ENCODE data around the gene SREBF2. TPM values are rescaled to one million over a fixed set of nuclear protein-coding genes. Genes with fewer than 3 reads are reported as not detected.
A peak's percentile ranks its signal among the peaks of the same experiment; 100 is the strongest.

Gene SREBF2
- polyA plus RNA-seq (2013, experiment 1 of 2): 100 TPM
- polyA plus RNA-seq (2013, experiment 2 of 2): 121 TPM

DNA sequence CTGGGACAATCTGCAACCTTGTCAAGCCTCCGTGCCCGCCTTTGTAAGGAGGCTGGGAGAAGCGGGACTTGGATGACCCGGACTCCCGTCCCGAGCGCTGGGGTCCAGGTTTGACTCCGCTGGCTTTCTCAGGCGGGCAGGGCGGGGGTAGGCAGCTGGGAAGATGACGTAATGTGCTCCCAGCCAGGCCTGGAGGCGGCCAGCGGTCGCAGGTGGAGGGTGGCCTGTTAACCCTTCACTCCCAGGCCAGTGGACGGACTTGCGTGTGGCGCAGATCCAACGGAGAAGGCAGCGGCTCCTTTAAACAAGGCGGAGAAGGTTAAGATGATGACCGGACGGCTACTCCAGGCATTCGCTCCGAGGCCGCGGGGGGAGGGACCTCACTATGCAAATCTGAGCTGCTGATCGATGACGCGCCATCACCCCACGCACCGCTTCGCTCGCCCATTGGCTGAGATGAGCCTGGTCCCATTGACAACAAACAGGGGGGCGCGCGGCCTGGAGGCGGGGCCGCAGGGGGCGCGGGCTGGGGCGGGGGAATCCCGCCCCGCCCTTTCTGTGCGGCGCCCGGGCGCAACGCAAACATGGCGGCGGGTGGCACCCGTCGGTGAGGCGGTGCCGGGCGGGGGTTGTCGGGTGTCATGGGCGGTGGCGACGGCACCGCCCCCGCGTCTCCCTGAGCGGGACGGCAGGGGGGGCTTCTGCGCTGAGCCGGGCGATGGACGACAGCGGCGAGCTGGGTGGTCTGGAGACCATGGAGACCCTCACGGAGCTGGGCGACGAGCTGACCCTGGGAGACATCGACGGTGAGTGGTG, at the start of gene SREBF2:
TSS of gene SREBF2 (plus strand) at position 553 of the 816 bp plus-strand sequence. CDS start at position 719, 166 bp downstream.
- Histone ChIP-seq H3K4me3 (ENCODE audit: low read length) (peak within 1 kb of the TSS; percentile 88), H3K9ac (ENCODE audit: low read depth, low read length) (peak within 1 kb of the TSS; percentile 89), H3K36me3 (ENCODE audit: insufficient read depth, low read length) (peaks cover 22% of the 10 kb centered on the region), H3K27me3 (ENCODE audit: insufficient read depth, low read length) (no peaks in the 10 kb centered on the region), H3K4me1 (ENCODE audit: insufficient read depth, low read length) (peaks cover 10% of the 10 kb centered on the region), H3K9me3 (ENCODE audit: insufficient read depth, low read depth, low read length) (no peaks in the 10 kb centered on the region), H3K27ac (ENCODE audit: low read depth, low read length) (peak within 1 kb of the TSS; percentile 96)
- WGBS: under 1% methylated on average over 75 of the region's 75 CpGs

GRCh38 chr22:41787331-41787730, 45.6 kb upstream of the SREBF2 start:
- H3K4me1 ChIP-seq (ENCODE audit: insufficient read depth, low read length): no peaks in the 10 kb centered on the region
- 88% methylated on average over 2 of the region's 2 CpGs for WGBS
- no peaks in the 10 kb centered on the region for H3K27me3 ChIP-seq (ENCODE audit: insufficient read depth, low read length)
- no peaks in the 10 kb centered on the region for H3K36me3 ChIP-seq (ENCODE audit: insufficient read depth, low read length)
- H3K9ac ChIP-seq (ENCODE audit: low read depth, low read length): no peak overlapping the region
- no peak overlapping the region for H3K27ac ChIP-seq (ENCODE audit: low read depth, low read length)
- no peak overlapping the region for H3K4me3 ChIP-seq (ENCODE audit: low read length)
- no peaks in the 10 kb centered on the region for H3K9me3 ChIP-seq (ENCODE audit: insufficient read depth, low read depth, low read length)

DNA sequence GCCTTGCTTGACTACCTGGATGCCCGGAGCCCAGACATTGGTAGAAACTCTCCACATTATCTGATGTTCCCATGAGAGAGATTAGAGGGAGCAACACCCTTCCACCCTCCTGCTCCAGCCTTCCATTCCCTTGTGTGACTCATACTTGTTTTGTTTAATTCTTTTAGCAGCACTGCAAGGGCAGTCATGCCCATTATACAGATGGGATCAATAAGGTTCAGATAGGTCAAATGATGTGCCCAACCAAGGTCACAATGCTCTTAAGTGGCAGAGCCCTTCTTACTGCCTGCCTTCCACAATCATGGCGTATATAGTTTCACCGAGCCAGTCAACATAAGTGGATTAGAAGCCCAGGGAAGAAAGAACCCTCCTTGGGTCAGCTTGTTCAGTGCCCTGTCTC, 39.0 kb upstream of the SREBF2 start:
- H3K27ac ChIP-seq (ENCODE audit: low read depth, low read length): no peak overlapping the region
- no peaks in the 10 kb centered on the region for H3K9me3 ChIP-seq (ENCODE audit: insufficient read depth, low read depth, low read length)
- no peaks in the 10 kb centered on the region for H3K36me3 ChIP-seq (ENCODE audit: insufficient read depth, low read length)
- H3K9ac ChIP-seq (ENCODE audit: low read depth, low read length): no peak overlapping the region
- H3K4me1 ChIP-seq (ENCODE audit: insufficient read depth, low read length): no peaks in the 10 kb centered on the region
- 95% methylated on average over 3 of the region's 3 CpGs for WGBS
- H3K27me3 ChIP-seq (ENCODE audit: insufficient read depth, low read length): no peaks in the 10 kb centered on the region
- no peak overlapping the region for H3K4me3 ChIP-seq (ENCODE audit: low read length)

DNA sequence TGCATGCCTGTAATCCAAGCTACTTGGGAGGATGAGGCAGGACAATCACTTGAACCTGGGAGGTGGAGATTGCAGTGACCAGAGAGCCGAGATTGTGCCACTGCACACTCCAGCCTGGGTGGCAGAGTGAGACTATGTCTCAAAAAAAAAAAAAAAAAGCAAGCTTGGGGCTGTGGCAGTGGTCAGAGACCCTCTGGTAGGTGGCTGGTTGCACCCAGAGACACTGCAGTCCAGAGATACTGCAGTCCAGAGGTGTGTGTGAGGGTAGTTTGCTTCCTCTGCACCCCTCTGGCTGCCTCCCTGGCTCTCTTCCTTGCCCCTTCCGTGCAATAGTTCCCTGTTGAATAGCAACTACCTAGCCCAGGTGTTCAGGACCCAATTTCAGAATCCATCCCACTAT, 34.2 kb upstream of the SREBF2 start:
- no peaks in the 10 kb centered on the region for H3K36me3 ChIP-seq (ENCODE audit: insufficient read depth, low read length)
- H3K4me1 ChIP-seq (ENCODE audit: insufficient read depth, low read length): peaks cover 16% of the 10 kb centered on the region
- no peak overlapping the region for H3K4me3 ChIP-seq (ENCODE audit: low read length)
- no peaks in the 10 kb centered on the region for H3K27me3 ChIP-seq (ENCODE audit: insufficient read depth, low read length)
- 89% methylated on average over 2 of the region's 2 CpGs for WGBS
- no peak overlapping the region for H3K9ac ChIP-seq (ENCODE audit: low read depth, low read length)
- H3K27ac ChIP-seq (ENCODE audit: low read depth, low read length): no peak overlapping the region
- no peaks in the 10 kb centered on the region for H3K9me3 ChIP-seq (ENCODE audit: insufficient read depth, low read depth, low read length)

GRCh38 chr22:41799486-41800347, 33.2 kb upstream of the SREBF2 start:
- Histone ChIP-seq H3K9me3 (ENCODE audit: insufficient read depth, low read depth, low read length) (no peaks in the 10 kb centered on the region), H3K9ac (ENCODE audit: low read depth, low read length) (peak overlapping the region; percentile 87), H3K27ac (ENCODE audit: low read depth, low read length) (peak overlapping the region; percentile 86), H3K36me3 (ENCODE audit: insufficient read depth, low read length) (no peaks in the 10 kb centered on the region), H3K4me1 (ENCODE audit: insufficient read depth, low read length) (peaks cover 16% of the 10 kb centered on the region), H3K4me3 (ENCODE audit: low read length) (peak overlapping the region; percentile 76), H3K27me3 (ENCODE audit: insufficient read depth, low read length) (no peaks in the 10 kb centered on the region)
- 59% methylated on average over 38 of the region's 38 CpGs for WGBS

- H3K27ac ChIP-seq (ENCODE audit: low read depth, low read length): peak within 1 kb of the TSS; percentile 86
- 1% methylated on average over 52 of the region's 52 CpGs for WGBS
- H3K4me1 ChIP-seq (ENCODE audit: insufficient read depth, low read length): peaks cover 16% of the 10 kb centered on the region
These were observed 32.4 kb upstream of the SREBF2 start, which contains the start of gene CCDC134 for GRCh38 chr22:41800348-41801146. Gene CCDC134, plus strand, starts transcription at chr22:41800679. Its CDS starts 8,212 bp downstream, at chr22:41808891.

DNA sequence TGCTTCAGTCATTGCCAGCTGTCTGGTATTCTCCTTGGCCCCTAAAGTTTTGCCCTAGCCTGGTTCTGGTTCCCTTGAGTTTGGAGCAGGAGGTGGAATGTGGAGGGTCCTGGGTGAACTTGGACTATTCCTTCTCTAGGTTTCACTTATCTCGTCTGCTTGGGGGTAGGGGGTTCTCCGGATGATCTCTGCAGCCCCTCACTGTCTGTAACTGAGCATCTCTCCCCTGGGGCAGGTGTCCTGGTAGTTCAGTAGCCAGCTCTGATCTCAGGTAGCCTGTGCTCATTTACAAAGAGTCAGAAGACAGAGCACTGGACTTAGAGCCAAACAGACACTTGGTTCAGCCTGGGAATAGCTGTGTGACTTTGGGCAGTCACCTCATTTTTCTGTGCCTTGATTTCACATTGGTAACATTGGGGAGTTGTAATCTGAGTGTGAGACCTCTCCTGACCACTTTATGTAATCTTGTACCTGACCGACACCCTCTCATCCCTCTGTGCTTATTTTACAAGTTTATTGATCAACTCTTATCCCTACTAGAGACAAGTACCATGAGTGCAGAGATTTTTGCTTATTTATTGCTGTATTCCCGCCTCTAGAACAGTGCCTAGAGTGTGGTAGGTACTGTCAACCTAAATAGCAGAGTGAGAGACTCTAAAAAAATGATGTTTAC, 31.6 kb upstream of the SREBF2 start:
- Histone ChIP-seq H3K36me3 (ENCODE audit: insufficient read depth, low read length) (no peaks in the 10 kb centered on the region), H3K27ac (ENCODE audit: low read depth, low read length) (no peak overlapping the region), H3K4me3 (ENCODE audit: low read length) (peak overlapping the region; percentile 76), H3K27me3 (ENCODE audit: insufficient read depth, low read length) (no peaks in the 10 kb centered on the region), H3K4me1 (ENCODE audit: insufficient read depth, low read length) (peaks cover 16% of the 10 kb centered on the region), H3K9ac (ENCODE audit: low read depth, low read length) (peak overlapping the region; percentile 87), H3K9me3 (ENCODE audit: insufficient read depth, low read depth, low read length) (no peaks in the 10 kb centered on the region)
- WGBS: 47% methylated on average over 4 of the region's 4 CpGs

More at GRCh38 chr22:41800348-41801146, 32.4 kb upstream of the SREBF2 start, which contains the start of gene CCDC134:
- H3K4me3 ChIP-seq (ENCODE audit: low read length): peak within 1 kb of the TSS; percentile 76
- peak within 1 kb of the TSS; percentile 87 for H3K9ac ChIP-seq (ENCODE audit: low read depth, low read length)
- H3K27me3 ChIP-seq (ENCODE audit: insufficient read depth, low read length): no peaks in the 10 kb centered on the region
- H3K9me3 ChIP-seq (ENCODE audit: insufficient read depth, low read depth, low read length): no peaks in the 10 kb centered on the region
- H3K36me3 ChIP-seq (ENCODE audit: insufficient read depth, low read length): no peaks in the 10 kb centered on the region

- WGBS: 95% methylated on average over 2 of the region's 2 CpGs
- Histone ChIP-seq H3K36me3 (ENCODE audit: insufficient read depth, low read length) (no peaks in the 10 kb centered on the region), H3K27ac (ENCODE audit: low read depth, low read length) (no peak overlapping the region), H3K9me3 (ENCODE audit: insufficient read depth, low read depth, low read length) (no peaks in the 10 kb centered on the region), H3K9ac (ENCODE audit: low read depth, low read length) (no peak overlapping the region), H3K4me3 (ENCODE audit: low read length) (peak overlapping the region; percentile 76), H3K4me1 (ENCODE audit: insufficient read depth, low read length) (peaks cover 16% of the 10 kb centered on the region), H3K27me3 (ENCODE audit: insufficient read depth, low read length) (no peaks in the 10 kb centered on the region)
These were observed 31.0 kb upstream of the SREBF2 start for GRCh38 chr22:41801886-41802285.

DNA sequence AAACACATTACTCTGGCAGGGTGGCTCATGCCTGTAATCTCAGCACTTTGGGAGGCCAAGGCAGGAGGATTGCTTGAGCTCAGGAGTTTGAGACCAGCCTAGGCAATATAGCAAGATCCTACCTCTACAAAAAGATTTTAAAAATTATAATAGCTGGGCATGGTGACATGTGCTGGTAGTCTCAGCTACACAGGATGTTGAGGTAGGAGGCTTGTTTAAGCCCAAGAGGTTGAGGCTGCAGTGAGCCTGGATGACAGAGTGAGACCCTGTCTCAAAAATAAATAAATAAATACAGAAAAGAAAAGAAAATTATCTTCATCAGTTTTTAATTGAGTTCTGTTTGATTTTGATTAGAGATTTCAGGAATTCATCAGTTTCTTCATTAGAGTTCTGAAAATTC, 27.3 kb upstream of the SREBF2 start:
- no peaks in the 10 kb centered on the region for H3K9me3 ChIP-seq (ENCODE audit: insufficient read depth, low read depth, low read length)
- no peak overlapping the region for H3K27ac ChIP-seq (ENCODE audit: low read depth, low read length)
- no peaks in the 10 kb centered on the region for H3K27me3 ChIP-seq (ENCODE audit: insufficient read depth, low read length)
- H3K4me3 ChIP-seq (ENCODE audit: low read length): no peak overlapping the region
- H3K4me1 ChIP-seq (ENCODE audit: insufficient read depth, low read length): peaks cover 5% of the 10 kb centered on the region; the same call in 1 of the 2 replicates
- H3K9ac ChIP-seq (ENCODE audit: low read depth, low read length): no peak overlapping the region
- peaks cover 14% of the 10 kb centered on the region for H3K36me3 ChIP-seq (ENCODE audit: insufficient read depth, low read length)

GRCh38 chr22:41808400-41808799, 24.5 kb upstream of the SREBF2 start:
- Histone ChIP-seq H3K36me3 (ENCODE audit: insufficient read depth, low read length) (peaks cover 29% of the 10 kb centered on the region), H3K27ac (ENCODE audit: low read depth, low read length) (no peak overlapping the region), H3K9ac (ENCODE audit: low read depth, low read length) (no peak overlapping the region), H3K4me3 (ENCODE audit: low read length) (no peak overlapping the region), H3K27me3 (ENCODE audit: insufficient read depth, low read length) (no peaks in the 10 kb centered on the region), H3K4me1 (ENCODE audit: insufficient read depth, low read length) (no peaks in the 10 kb centered on the region), H3K9me3 (ENCODE audit: insufficient read depth, low read depth, low read length) (no peaks in the 10 kb centered on the region)
- 88% methylated on average over 6 of the region's 6 CpGs for WGBS
